HepG2 (cell line): Measurements from ENCODE around the gene DAAM1. TPM values are rescaled to one million over a fixed set of nuclear protein-coding genes. Genes with fewer than 3 reads are reported as not detected.

Source experiments
- DPF2 ChIP-seq: sonication (generic); formaldehyde crosslinking; IDR thresholded peaks from 2 replicates; pipeline ENCODE4 v1.4.0; 2020; ENCODE audit warnings: mild to moderate bottlenecking, low read depth, missing genetic modification reagents, borderline replicate concordance
- FOSL1 ChIP-seq: sonication (generic); formaldehyde crosslinking; IDR thresholded peaks from 2 replicates; pipeline ENCODE4 v1.9.0; 2021; ENCODE audit warnings: missing genetic modification reagents, borderline replicate concordance
- HNF4A ChIP-seq: sonication (generic); formaldehyde crosslinking; IDR thresholded peaks from 2 replicates; pipeline ENCODE4 v1.4.0; 2020; ENCODE audit warnings: missing genetic modification reagents
- PHF20 ChIP-seq: sonication (generic); formaldehyde crosslinking; IDR thresholded peaks from 2 replicates; pipeline ENCODE4 v1.5.0; 2020; ENCODE audit warnings: mild to moderate bottlenecking, missing genetic modification reagents
- RORA ChIP-seq: sonication (generic); formaldehyde crosslinking; IDR thresholded peaks from 2 replicates; pipeline ENCODE4 v1.5.0; 2020; ENCODE audit warnings: mild to moderate bottlenecking, missing genetic modification reagents, moderate library complexity
- ZFYVE20 ChIP-seq: sonication (generic); formaldehyde crosslinking; IDR thresholded peaks from 2 replicates; pipeline ENCODE4 v1.8.0; 2023; ENCODE audit warnings: low read depth, mild to moderate bottlenecking, moderate library complexity, missing genetic modification reagents, borderline replicate concordance
- ZNF121 ChIP-seq: sonication (generic); formaldehyde crosslinking; IDR thresholded peaks from 2 replicates; pipeline ENCODE4 v1.5.0; 2020; ENCODE audit warnings: mild to moderate bottlenecking, missing genetic modification reagents
- ZNF460 ChIP-seq: sonication (generic); formaldehyde crosslinking; IDR thresholded peaks from 2 replicates; pipeline ENCODE4 v1.5.1; 2020; ENCODE audit warnings: missing genetic modification reagents, mild to moderate bottlenecking, borderline replicate concordance
- ZNF569 ChIP-seq: sonication (generic); formaldehyde crosslinking; IDR thresholded peaks from 2 replicates; pipeline ENCODE4 v1.5.0; 2020; ENCODE audit warnings: mild to moderate bottlenecking, missing genetic modification reagents, moderate library complexity, borderline replicate concordance
- ZNF761 ChIP-seq: sonication (generic); formaldehyde crosslinking; conservative IDR thresholded peaks from 2 replicates; pipeline ENCODE4 v1.4.0; 2020; ENCODE audit warnings: mild to moderate bottlenecking, missing genetic modification reagents
- polyA plus RNA-seq, 8 experiments: library from polyadenylated mRNA; depleted of rRNA in 3 of 8; stranded (reverse) in 7 of 8; unstranded in 1 of 8; fragments of >200 nt; fragmentation: Illumina TruSeq in 4 of 8; extraction: Trizol in 4 of 8; gene quantifications; 2 replicates each; pipeline versions ENCODE4 v1.2.1 to v1.2.3, GENCODE V29; 2011 to 2016; ENCODE audit warnings: low read depth in 4 of 8, missing spikeins in 1 of 8, mixed read lengths in 1 of 8; ENCODE audit not compliant: insufficient read depth in 1 of 8
- total RNA-seq, 5 experiments: library from RNA; depleted of rRNA; stranded (reverse); fragments of >200 nt; fragmentation: Illumina TruSeq; extraction: Trizol; gene quantifications; 2 replicates each; pipeline ENCODE4 v1.2.3, GENCODE V29; 2016; ENCODE audit warnings: low read depth in 1 of 5
- TF ChIP-seq, protein P1 (sequence below), 2 experiments: sonication (generic) in 1 of 2; formaldehyde crosslinking in 1 of 2; IDR thresholded peaks; 2 replicates each; pipeline versions ENCODE4 v1.6.1 to v1.9.0; 2014 to 2022; ENCODE audit warnings: antibody characterized with exemption in 1 of 2, borderline replicate concordance in 1 of 2, inconsistent platforms in 1 of 2, low read depth in 1 of 2, missing genetic modification reagents in 1 of 2
- TF ChIP-seq, protein P2 (sequence below): sonication (generic); formaldehyde crosslinking; IDR thresholded peaks from 2 replicates; pipeline ENCODE4 v1.4.0; 2020; ENCODE audit warnings: missing genetic modification reagents
- TF ChIP-seq, protein P3 (sequence below): sonication (generic); formaldehyde crosslinking; IDR thresholded peaks from 2 replicates; pipeline ENCODE4 v1.8.1; 2023; ENCODE audit warnings: missing genetic modification reagents, inconsistent platforms, borderline replicate concordance
- TF ChIP-seq, protein P4 (sequence below): sonication (generic); formaldehyde crosslinking; IDR thresholded peaks from 2 replicates; pipeline ENCODE4 v1.4.0; 2020; ENCODE audit warnings: mild to moderate bottlenecking, missing genetic modification reagents

The DAAM1 gene
- total and polyA plus RNA-seq, 2 of the 13 experiments (the other 11 are each of a cell fraction or from before 2014, with no cell fraction given): 10.9 to 24.5 TPM

GRCh38 chr14:59297071-59297776 lies 108.8 kb downstream of the DAAM1 start (continued):
- TF ChIP-seq, protein P1, sequence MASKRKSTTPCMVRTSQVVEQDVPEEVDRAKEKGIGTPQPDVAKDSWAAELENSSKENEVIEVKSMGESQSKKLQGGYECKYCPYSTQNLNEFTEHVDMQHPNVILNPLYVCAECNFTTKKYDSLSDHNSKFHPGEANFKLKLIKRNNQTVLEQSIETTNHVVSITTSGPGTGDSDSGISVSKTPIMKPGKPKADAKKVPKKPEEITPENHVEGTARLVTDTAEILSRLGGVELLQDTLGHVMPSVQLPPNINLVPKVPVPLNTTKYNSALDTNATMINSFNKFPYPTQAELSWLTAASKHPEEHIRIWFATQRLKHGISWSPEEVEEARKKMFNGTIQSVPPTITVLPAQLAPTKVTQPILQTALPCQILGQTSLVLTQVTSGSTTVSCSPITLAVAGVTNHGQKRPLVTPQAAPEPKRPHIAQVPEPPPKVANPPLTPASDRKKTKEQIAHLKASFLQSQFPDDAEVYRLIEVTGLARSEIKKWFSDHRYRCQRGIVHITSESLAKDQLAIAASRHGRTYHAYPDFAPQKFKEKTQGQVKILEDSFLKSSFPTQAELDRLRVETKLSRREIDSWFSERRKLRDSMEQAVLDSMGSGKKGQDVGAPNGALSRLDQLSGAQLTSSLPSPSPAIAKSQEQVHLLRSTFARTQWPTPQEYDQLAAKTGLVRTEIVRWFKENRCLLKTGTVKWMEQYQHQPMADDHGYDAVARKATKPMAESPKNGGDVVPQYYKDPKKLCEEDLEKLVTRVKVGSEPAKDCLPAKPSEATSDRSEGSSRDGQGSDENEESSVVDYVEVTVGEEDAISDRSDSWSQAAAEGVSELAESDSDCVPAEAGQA (IDR thresholded peaks at IDR 0.05; ENCODE audit: low read depth): no peak
- TF ChIP-seq, protein P1 (CRISPR knock-in tag; IDR thresholded peaks at IDR 0.05; ENCODE audit: borderline replicate concordance): no peak
- no peak for TF ChIP-seq ZNF569
- no peak for TF ChIP-seq ZNF121 (CRISPR knock-in tag)
- TF ChIP-seq, protein P2, sequence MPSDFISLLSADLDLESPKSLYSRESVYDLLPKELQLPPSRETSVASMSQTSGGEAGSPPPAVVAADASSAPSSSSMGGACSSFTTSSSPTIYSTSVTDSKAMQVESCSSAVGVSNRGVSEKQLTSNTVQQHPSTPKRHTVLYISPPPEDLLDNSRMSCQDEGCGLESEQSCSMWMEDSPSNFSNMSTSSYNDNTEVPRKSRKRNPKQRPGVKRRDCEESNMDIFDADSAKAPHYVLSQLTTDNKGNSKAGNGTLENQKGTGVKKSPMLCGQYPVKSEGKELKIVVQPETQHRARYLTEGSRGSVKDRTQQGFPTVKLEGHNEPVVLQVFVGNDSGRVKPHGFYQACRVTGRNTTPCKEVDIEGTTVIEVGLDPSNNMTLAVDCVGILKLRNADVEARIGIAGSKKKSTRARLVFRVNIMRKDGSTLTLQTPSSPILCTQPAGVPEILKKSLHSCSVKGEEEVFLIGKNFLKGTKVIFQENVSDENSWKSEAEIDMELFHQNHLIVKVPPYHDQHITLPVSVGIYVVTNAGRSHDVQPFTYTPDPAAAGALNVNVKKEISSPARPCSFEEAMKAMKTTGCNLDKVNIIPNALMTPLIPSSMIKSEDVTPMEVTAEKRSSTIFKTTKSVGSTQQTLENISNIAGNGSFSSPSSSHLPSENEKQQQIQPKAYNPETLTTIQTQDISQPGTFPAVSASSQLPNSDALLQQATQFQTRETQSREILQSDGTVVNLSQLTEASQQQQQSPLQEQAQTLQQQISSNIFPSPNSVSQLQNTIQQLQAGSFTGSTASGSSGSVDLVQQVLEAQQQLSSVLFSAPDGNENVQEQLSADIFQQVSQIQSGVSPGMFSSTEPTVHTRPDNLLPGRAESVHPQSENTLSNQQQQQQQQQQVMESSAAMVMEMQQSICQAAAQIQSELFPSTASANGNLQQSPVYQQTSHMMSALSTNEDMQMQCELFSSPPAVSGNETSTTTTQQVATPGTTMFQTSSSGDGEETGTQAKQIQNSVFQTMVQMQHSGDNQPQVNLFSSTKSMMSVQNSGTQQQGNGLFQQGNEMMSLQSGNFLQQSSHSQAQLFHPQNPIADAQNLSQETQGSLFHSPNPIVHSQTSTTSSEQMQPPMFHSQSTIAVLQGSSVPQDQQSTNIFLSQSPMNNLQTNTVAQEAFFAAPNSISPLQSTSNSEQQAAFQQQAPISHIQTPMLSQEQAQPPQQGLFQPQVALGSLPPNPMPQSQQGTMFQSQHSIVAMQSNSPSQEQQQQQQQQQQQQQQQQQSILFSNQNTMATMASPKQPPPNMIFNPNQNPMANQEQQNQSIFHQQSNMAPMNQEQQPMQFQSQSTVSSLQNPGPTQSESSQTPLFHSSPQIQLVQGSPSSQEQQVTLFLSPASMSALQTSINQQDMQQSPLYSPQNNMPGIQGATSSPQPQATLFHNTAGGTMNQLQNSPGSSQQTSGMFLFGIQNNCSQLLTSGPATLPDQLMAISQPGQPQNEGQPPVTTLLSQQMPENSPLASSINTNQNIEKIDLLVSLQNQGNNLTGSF (CRISPR knock-in tag): no peak
- TF ChIP-seq DPF2 (CRISPR knock-in tag): peak; percentile 64
- TF ChIP-seq, protein P3, sequence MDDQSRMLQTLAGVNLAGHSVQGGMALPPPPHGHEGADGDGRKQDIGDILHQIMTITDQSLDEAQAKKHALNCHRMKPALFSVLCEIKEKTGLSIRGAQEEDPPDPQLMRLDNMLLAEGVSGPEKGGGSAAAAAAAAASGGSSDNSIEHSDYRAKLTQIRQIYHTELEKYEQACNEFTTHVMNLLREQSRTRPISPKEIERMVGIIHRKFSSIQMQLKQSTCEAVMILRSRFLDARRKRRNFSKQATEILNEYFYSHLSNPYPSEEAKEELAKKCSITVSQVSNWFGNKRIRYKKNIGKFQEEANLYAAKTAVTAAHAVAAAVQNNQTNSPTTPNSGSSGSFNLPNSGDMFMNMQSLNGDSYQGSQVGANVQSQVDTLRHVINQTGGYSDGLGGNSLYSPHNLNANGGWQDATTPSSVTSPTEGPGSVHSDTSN: no peak
- peak; percentile 95 for TF ChIP-seq HNF4A (CRISPR knock-in tag)
- TF ChIP-seq, protein P4, sequence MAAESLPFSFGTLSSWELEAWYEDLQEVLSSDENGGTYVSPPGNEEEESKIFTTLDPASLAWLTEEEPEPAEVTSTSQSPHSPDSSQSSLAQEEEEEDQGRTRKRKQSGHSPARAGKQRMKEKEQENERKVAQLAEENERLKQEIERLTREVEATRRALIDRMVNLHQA (CRISPR knock-in tag): no peak
- TF ChIP-seq FOSL1: no peak
- no peak for TF ChIP-seq ZNF460
- TF ChIP-seq ZNF761 (CRISPR knock-in tag): no peak
- no peak for TF ChIP-seq RORA (CRISPR knock-in tag)
- no peak for TF ChIP-seq ZFYVE20 (CRISPR knock-in tag)
- no peak for TF ChIP-seq PHF20 (CRISPR knock-in tag)
